Liver (tissue), 9 donors: ENCODE data around the gene DNAH17. TPM values are rescaled to one million over a fixed set of nuclear protein-coding genes. Genes with fewer than 3 reads are reported as not detected.

ENCODE experiments used
- DNase-seq: peaks from one replicate; pipeline ENCODE4 v3.0.0-alpha.2; 2017; ENCODE audit warnings: low spot score
- H3K27ac ChIP-seq, 2 donors: one replicate each; pipeline ENCODE4 v1.7.0; 2013; ENCODE audit warnings: inconsistent platforms in 2 of 2, low read length in 2 of 2, control low read depth in 1 of 2, low read depth in 1 of 2, mild to moderate bottlenecking in 1 of 2
- H3K27me3 ChIP-seq, 4 donors: one replicate each; pipeline versions ENCODE4 v1.6.1 to v1.7.0; 2013; ENCODE audit warnings: low read length in 3 of 4, inconsistent platforms in 1 of 4, mild to moderate bottlenecking in 1 of 4, moderate library complexity in 1 of 4; ENCODE audit not compliant: control insufficient read depth in 4 of 4, insufficient read depth in 4 of 4
- H3K36me3 ChIP-seq, 4 donors: one replicate each; pipeline versions ENCODE4 v1.6.1 to v1.7.0; 2013; ENCODE audit warnings: low read length in 3 of 4, mild to moderate bottlenecking in 3 of 4, low read depth in 1 of 4, moderate library complexity in 1 of 4; ENCODE audit not compliant: control insufficient read depth in 4 of 4, insufficient read depth in 3 of 4
- H3K4me1 ChIP-seq, 4 donors: one replicate each; pipeline versions ENCODE4 v1.6.1 to v1.7.0; 2013; ENCODE audit warnings: low read length in 3 of 4, mild to moderate bottlenecking in 3 of 4, moderate library complexity in 1 of 4; ENCODE audit not compliant: control insufficient read depth in 4 of 4, insufficient read depth in 4 of 4
- H3K4me3 ChIP-seq, 3 donors: one replicate each; pipeline versions ENCODE4 v1.6.1 to v1.7.0; 2013; ENCODE audit warnings: low read length in 3 of 3, control low read depth in 1 of 3, low read depth in 1 of 3, mild to moderate bottlenecking in 1 of 3
- H3K9ac ChIP-seq, 2 donors: one replicate each; pipeline ENCODE4 v1.7.0; 2013; ENCODE audit warnings: low read length in 2 of 2, mild to moderate bottlenecking in 2 of 2, moderate library complexity in 2 of 2, control low read depth in 1 of 2, low read depth in 1 of 2
- H3K9me3 ChIP-seq, 4 donors: one replicate each; pipeline versions ENCODE4 v1.6.1 to v1.7.0; 2013; ENCODE audit warnings: low read length in 3 of 4; ENCODE audit not compliant: control insufficient read depth in 4 of 4
- CTCF ChIP-seq: fragments of 150-350 bp; IDR thresholded peaks from 2 replicates; pipeline ENCODE4 v1.5.1; 2017; ENCODE audit warnings: improper control_type of control experiment, low read depth, low read length; ENCODE audit not compliant: missing input control
- EGR1 ChIP-seq, 2 donors: IDR thresholded peaks; 2 replicates each; pipeline ENCODE4 v1.6.1; 2016 to 2018; ENCODE audit warnings: antibody characterized with exemption in 2 of 2, low read depth in 2 of 2
- FOXA1 ChIP-seq: IDR thresholded peaks from 2 replicates; pipeline ENCODE4 v1.6.1; 2016; ENCODE audit warnings: antibody characterized with exemption
- FOXA2 ChIP-seq: IDR thresholded peaks from 2 replicates; pipeline ENCODE4 v1.6.1; 2016; ENCODE audit warnings: antibody characterized with exemption
- GABPA ChIP-seq, 2 donors: IDR thresholded peaks in 1 of 2; conservative IDR thresholded peaks in 1 of 2; 2 replicates each; pipeline ENCODE4 v1.6.1; 2016; ENCODE audit warnings: antibody characterized with exemption in 2 of 2, mild to moderate bottlenecking in 1 of 2, moderate library complexity in 1 of 2
- HNF4A ChIP-seq, 2 donors: conservative IDR thresholded peaks; 2 replicates each; pipeline ENCODE4 v1.6.1; 2016; ENCODE audit warnings: antibody characterized with exemption in 2 of 2, mild to moderate bottlenecking in 2 of 2
- HNF4G ChIP-seq: IDR thresholded peaks from 2 replicates; pipeline ENCODE4 v1.6.1; 2016; ENCODE audit warnings: antibody characterized with exemption
- JUND ChIP-seq, 2 donors: IDR thresholded peaks; 2 replicates each; pipeline ENCODE4 v1.6.1; 2016; ENCODE audit warnings: antibody characterized with exemption in 2 of 2
- MAX ChIP-seq: IDR thresholded peaks from 2 replicates; pipeline ENCODE4 v1.6.1; 2016; ENCODE audit warnings: antibody characterized with exemption
- NR2F2 ChIP-seq: IDR thresholded peaks from 2 replicates; pipeline ENCODE4 v1.6.1; 2016; ENCODE audit warnings: antibody characterized with exemption
- RAD21 ChIP-seq, 2 donors: IDR thresholded peaks; 2 replicates each; pipeline ENCODE4 v1.6.1; 2016; ENCODE audit warnings: antibody characterized with exemption in 2 of 2, mild to moderate bottlenecking in 2 of 2
- RXRA ChIP-seq, 2 donors: IDR thresholded peaks; 2 replicates each; pipeline ENCODE4 v1.6.1; 2017 to 2018; ENCODE audit warnings: antibody characterized with exemption in 2 of 2, mild to moderate bottlenecking in 1 of 2
- SP1 ChIP-seq: IDR thresholded peaks from 2 replicates; pipeline ENCODE4 v1.6.1; 2018; ENCODE audit warnings: antibody characterized with exemption, mild to moderate bottlenecking
- TAF1 ChIP-seq: conservative IDR thresholded peaks from 2 replicates; pipeline ENCODE4 v1.6.1; 2016; ENCODE audit warnings: antibody characterized with exemption, mild to moderate bottlenecking
- YY1 ChIP-seq: IDR thresholded peaks from 2 replicates; pipeline ENCODE4 v1.6.1; 2016; ENCODE audit warnings: antibody characterized with exemption, mild to moderate bottlenecking
- ZBTB33 ChIP-seq: IDR thresholded peaks from 2 replicates; pipeline ENCODE4 v1.6.1; 2016; ENCODE audit warnings: antibody characterized with exemption
- WGBS: extraction: QIAGEN DNeasy Blood & Tissue Kit; methylation state at CpG from one replicate; pipeline ENCODE4 v1.1.7; 2013; 5-methylcytosine and 5-hydroxymethylcytosine counted together
- polyA plus RNA-seq, 2 donors: library from polyadenylated mRNA; stranded (reverse) in 1 of 2; unstranded in 1 of 2; fragments of 200-250 nt in 1 of 2; fragments of >200 nt in 1 of 2; fragmentation: Nextera tagmentation in 1 of 2; extraction: Ambion mirVana in 1 of 2; gene quantifications; one replicate each; pipeline versions ENCODE4 v1.2.1 to v1.2.3, GENCODE V29; 2013 to 2015
- total RNA-seq, 2 donors: library from RNA; depleted of rRNA; stranded (reverse); fragments of >200 nt; gene quantifications; one replicate each; pipeline ENCODE4 v1.2.3, GENCODE V29; 2014
- TF ChIP-seq, protein P1 (sequence below): IDR thresholded peaks from 2 replicates; pipeline ENCODE4 v1.6.1; 2016; ENCODE audit warnings: antibody characterized with exemption, mild to moderate bottlenecking
- TF ChIP-seq, protein P2 (sequence below): IDR thresholded peaks from 2 replicates; pipeline ENCODE4 v1.6.1; 2016; ENCODE audit warnings: antibody characterized with exemption
- donor health status: healthy.
- donor health status: healthy.
- donor health status: healthy.
- donor health status: healthy.
- donor health status: healthy.

The DNAH17 gene
- total and polyA plus RNA-seq, 4 donors: 0.09 to 0.79 TPM; not detected in 2

GRCh38 chr17:78502611-78503148 lies 74.5 kb downstream of the DNAH17 start:
- TF ChIP-seq TAF1: no peak
- TF ChIP-seq, protein P1, sequence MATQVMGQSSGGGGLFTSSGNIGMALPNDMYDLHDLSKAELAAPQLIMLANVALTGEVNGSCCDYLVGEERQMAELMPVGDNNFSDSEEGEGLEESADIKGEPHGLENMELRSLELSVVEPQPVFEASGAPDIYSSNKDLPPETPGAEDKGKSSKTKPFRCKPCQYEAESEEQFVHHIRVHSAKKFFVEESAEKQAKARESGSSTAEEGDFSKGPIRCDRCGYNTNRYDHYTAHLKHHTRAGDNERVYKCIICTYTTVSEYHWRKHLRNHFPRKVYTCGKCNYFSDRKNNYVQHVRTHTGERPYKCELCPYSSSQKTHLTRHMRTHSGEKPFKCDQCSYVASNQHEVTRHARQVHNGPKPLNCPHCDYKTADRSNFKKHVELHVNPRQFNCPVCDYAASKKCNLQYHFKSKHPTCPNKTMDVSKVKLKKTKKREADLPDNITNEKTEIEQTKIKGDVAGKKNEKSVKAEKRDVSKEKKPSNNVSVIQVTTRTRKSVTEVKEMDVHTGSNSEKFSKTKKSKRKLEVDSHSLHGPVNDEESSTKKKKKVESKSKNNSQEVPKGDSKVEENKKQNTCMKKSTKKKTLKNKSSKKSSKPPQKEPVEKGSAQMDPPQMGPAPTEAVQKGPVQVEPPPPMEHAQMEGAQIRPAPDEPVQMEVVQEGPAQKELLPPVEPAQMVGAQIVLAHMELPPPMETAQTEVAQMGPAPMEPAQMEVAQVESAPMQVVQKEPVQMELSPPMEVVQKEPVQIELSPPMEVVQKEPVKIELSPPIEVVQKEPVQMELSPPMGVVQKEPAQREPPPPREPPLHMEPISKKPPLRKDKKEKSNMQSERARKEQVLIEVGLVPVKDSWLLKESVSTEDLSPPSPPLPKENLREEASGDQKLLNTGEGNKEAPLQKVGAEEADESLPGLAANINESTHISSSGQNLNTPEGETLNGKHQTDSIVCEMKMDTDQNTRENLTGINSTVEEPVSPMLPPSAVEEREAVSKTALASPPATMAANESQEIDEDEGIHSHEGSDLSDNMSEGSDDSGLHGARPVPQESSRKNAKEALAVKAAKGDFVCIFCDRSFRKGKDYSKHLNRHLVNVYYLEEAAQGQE: no peak
- H3K9me3 ChIP-seq: no peaks in the 10 kb centered on the region
- WGBS: 93% methylated on average over 25 of the region's 25 CpGs
- H3K27me3 ChIP-seq: no peaks in the 10 kb centered on the region
- H3K27ac ChIP-seq: no peak overlapping the region
- DNase-seq: no peak
- no peaks in the 10 kb centered on the region for H3K36me3 ChIP-seq
- no peak overlapping the region for H3K9ac ChIP-seq
- no peak overlapping the region for H3K4me3 ChIP-seq
- no peaks in the 10 kb centered on the region for H3K4me1 ChIP-seq

- no peak for DNase-seq
- no peak overlapping the region for H3K27ac ChIP-seq
- H3K27me3 ChIP-seq: no peaks in the 10 kb centered on the region
- H3K4me1 ChIP-seq: no peaks in the 10 kb centered on the region
- 92% methylated on average over 27 of the region's 27 CpGs for WGBS
- no peak overlapping the region for H3K9ac ChIP-seq
- H3K4me3 ChIP-seq: no peak overlapping the region
- no peaks in the 10 kb centered on the region for H3K9me3 ChIP-seq
- TF ChIP-seq SP1 (no peak), FOXA2 (no peak), FOXA1 (no peak), RAD21 (IDR thresholded peaks at IDR 0.05) (no peak), ZBTB33 (no peak), GABPA (IDR thresholded peaks at IDR 0.05 in 1 of 2, conservative IDR thresholded peaks at IDR 0.05 in 1 of 2) (no peak), NR2F2 (no peak), TAF1 (no peak), EGR1 (IDR thresholded peaks at IDR 0.05; ENCODE audit: low read depth in 2 of 2) (no peak), HNF4A (conservative IDR thresholded peaks at IDR 0.05) (no peak), JUND (IDR thresholded peaks at IDR 0.05) (no peak), YY1 (no peak), CTCF (no peak), HNF4G (no peak), MAX (no peak), RXRA (IDR thresholded peaks at IDR 0.05) (no peak)
- TF ChIP-seq, protein P2, sequence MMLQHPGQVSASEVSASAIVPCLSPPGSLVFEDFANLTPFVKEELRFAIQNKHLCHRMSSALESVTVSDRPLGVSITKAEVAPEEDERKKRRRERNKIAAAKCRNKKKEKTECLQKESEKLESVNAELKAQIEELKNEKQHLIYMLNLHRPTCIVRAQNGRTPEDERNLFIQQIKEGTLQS: no peak
- TF ChIP-seq, protein P1: no peak
- H3K36me3 ChIP-seq: no peaks in the 10 kb centered on the region
Measured at GRCh38 chr17:78501241-78502036, 75.8 kb downstream of the DNAH17 start.
